Muscle of arm (tissue), 14 donors: ENCODE measurements around the gene SNW1. TPM values are rescaled to one million over a fixed set of nuclear protein-coding genes. Genes with fewer than 3 reads are reported as not detected.
"Not testable (repeated sequence)": the region's sequence is repeated elsewhere in the genome, so short reads cannot be mapped to it uniquely, and the experiment has no call there.

ENCODE experiments used
- DNase-seq: peaks from one replicate; pipeline ENCODE4 v3.0.0-alpha.2; 2013
- long read RNA-seq, 11 donors: transcript quantifications; one replicate each; lab custom pipeline, GENCODE V29; 2026
- polyA plus RNA-seq, 12 donors: library from polyadenylated mRNA; unstranded; fragments of 120-200 nt; gene quantifications; one replicate each; pipeline ENCODE4 v1.2.1, GENCODE V29; 2013; ENCODE audit not compliant: insufficient read length in 12 of 12

The SNW1 gene
- 10 to 100 TPM in 11 of 12 donors, not detected in 1; 47.4 to 78.5 (median 53.7) TPM for polyA plus RNA-seq
- long read RNA-seq, donor 1, partial matches to known transcripts: 22 of 27 reads
- long read RNA-seq, donor 1, other reads (novel, unspliced or antisense): 0 of 27 reads
- long read RNA-seq, donor 2, transcript SNW1-201 (14 exons, 2,163 nt): major isoform, 12 of 25 reads
- long read RNA-seq, donor 2, partial matches to known transcripts: 9 of 25 reads
- long read RNA-seq, donor 2, other reads (novel, unspliced or antisense): 0 of 25 reads
- long read RNA-seq, donor 3, partial matches to known transcripts: 0 of 3 reads
- long read RNA-seq, donor 3, other reads (novel, unspliced or antisense): 0 of 3 reads
- long read RNA-seq, donor 4, partial matches to known transcripts: 0 of 2 reads
- long read RNA-seq, donor 4, other reads (novel, unspliced or antisense): 0 of 2 reads
- long read RNA-seq, donor 5, transcript SNW1-201 (14 exons, 2,163 nt): major isoform, 9 of 31 reads
- long read RNA-seq, donor 5, partial matches to known transcripts: 19 of 31 reads
- long read RNA-seq, donor 5, other reads (novel, unspliced or antisense): 0 of 31 reads
- long read RNA-seq, donor 6, partial matches to known transcripts: 0 of 5 reads
- long read RNA-seq, donor 6, other reads (novel, unspliced or antisense): 0 of 5 reads
- long read RNA-seq, donor 7, partial matches to known transcripts: 5 of 13 reads
- long read RNA-seq, donor 7, other reads (novel, unspliced or antisense): 0 of 13 reads
- long read RNA-seq, donor 8, transcript SNW1-201 (14 exons, 2,163 nt): major isoform, 8 of 29 reads
- long read RNA-seq, donor 8, partial matches to known transcripts: 18 of 29 reads
- long read RNA-seq, donor 8, other reads (novel, unspliced or antisense): 0 of 29 reads
- long read RNA-seq, donor 9, partial matches to known transcripts: 0 of 3 reads
- long read RNA-seq, donor 9, other reads (novel, unspliced or antisense): 0 of 3 reads
- long read RNA-seq, donor 10, transcript SNW1-201 (14 exons, 2,163 nt): major isoform, 14 of 23 reads
- long read RNA-seq, donor 10, partial matches to known transcripts: 7 of 23 reads
- long read RNA-seq, donor 10, other reads (novel, unspliced or antisense): 0 of 23 reads
- long read RNA-seq, donor 11, partial matches to known transcripts: 12 of 18 reads
- long read RNA-seq, donor 11, other reads (novel, unspliced or antisense): 0 of 18 reads

DNA sequence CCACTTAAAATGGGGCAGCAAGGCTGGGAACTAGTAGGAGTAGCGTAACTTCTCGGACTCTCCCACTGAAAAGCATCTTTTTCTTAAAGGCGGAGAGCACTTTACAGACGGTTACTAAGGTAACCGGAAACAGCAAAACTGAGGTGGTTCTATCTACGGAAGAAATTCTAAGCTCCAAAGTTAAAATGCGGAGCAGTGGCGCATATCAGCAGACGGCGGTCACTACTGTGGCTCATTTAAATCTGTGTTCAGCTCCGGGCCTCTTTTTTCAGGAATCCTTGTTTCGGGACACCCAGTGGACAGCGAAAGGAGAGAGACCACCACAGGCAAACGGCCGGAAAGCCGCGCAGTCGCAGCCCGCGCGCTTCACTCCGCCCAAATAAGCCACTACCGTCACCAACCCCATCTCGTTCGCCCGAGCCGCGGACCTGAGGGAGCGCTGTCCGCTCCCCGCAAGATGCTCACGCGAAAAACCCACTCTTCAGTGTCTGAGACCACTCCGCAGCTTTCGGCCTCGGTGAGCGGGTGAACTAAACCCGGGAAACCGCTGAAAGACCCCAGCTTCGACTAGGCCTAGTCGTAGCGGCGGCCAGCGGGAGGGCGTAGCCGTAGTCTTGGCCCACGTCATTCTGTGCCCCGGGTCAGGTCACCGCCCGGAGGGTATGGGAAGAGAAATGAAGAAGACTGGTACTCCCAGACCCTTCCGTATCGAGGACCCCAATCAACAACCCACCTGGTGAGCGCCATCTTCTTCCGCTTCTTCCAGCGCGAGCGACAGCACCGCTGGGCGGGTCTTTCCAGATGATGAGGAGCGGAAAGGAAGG is at the start of gene SNW1:
TSS of gene SNW1 (minus strand) at position 776 of the 824 bp plus-strand sequence. CDS start at position 747, 29 bp downstream.
- peak; percentile 97 for DNase-seq

DNA sequence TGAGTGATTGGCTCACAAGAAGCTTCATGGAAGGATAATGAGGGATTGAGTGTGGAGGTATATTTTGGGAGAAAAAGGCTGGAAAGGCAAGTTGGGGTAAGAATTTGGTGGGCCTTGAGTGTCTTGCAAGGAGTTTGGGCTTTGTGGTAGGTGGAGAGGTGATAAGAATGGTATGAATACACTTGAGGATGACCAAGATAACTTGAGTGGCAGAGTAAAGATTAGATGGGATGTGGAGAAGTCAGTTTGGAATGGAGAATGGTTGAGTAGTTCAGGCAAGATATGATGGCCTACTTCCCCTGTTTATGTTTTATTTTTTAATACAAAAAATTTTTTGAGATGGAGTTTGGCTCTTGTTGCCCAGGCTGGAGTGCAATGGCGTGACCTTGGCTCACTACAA is 48.1 kb upstream of the SNW1 start:
- no peak for DNase-seq

DNA sequence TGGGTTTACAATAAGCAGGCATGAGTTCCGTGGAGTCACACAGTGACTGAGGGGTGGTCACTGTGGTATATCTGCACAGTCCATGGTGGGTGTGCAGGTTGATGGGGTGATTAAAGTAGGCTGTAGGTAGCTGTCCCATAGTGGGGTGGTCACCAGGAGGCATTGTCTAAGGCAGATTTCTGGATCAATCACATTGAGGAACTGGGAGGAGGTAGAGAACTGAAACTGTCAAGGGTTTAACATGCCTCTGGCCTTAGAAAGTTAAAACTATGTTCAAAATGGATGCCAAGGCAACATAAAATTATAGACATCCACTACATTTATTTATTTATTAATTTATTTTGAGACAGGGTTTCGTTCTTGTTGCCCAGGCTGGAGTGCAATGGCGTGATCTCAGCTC is 47.3 kb upstream of the SNW1 start:
- no peak for DNase-seq

DNA sequence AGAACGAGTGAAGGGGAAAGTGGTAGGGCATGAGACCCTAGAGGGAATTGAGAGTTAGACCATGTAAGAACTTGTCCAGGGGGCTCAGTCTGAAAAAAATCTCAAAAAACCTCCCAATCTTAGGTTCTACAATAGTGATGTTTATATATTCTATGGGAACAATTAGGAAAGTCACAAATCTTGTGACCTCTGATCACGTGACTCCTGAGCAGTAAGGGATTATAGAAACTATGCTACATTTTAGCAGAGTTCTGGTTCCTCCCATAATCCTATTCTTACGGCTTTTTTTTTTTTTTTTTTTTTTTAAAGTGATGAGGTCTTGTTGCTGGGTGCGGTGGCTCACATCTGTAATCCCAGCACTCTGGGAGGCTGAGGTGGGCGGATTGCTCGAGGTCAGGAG is 44.8 kb upstream of the SNW1 start:
- no peak for DNase-seq

DNA sequence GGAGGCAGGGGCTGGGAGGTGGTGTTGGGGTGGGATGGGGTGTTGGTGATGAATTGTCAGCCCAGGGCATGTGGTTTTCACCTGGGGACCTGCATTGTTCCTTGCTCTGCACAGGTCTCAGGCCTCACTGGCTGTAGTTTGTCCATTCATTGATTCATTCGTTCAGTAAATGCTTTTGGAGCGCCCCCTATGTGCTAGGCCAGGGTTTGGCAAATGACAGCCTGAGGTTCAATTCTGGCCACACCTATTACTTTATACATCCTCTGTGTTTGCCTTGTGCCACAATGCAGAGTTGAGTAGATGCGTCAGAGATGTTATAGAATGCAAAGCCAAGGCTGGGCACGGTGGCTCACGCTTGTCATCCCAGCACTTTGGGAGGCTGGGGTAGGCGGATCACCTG is 43.6 kb upstream of the SNW1 start:
- no peak for DNase-seq

DNA sequence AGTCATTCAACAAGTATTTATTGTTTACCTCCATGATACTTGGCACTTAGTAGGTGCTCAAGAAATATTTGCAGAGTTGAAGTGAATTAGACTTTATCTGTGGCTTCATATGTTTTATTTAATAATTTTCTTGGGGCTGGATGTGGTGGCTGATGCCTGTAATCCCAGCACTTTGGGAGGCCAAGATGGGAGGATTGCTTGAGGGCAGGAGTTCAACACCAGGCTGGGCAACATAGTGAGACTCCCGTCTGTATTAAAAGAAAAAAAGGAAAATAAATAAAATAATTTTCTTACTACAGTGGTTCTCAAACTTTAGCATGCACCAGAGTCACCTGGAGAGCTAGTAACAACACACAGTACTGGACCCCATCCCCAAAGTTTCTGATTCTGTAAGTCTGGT is 39.9 kb upstream of the SNW1 start:
- no peak for DNase-seq

DNA sequence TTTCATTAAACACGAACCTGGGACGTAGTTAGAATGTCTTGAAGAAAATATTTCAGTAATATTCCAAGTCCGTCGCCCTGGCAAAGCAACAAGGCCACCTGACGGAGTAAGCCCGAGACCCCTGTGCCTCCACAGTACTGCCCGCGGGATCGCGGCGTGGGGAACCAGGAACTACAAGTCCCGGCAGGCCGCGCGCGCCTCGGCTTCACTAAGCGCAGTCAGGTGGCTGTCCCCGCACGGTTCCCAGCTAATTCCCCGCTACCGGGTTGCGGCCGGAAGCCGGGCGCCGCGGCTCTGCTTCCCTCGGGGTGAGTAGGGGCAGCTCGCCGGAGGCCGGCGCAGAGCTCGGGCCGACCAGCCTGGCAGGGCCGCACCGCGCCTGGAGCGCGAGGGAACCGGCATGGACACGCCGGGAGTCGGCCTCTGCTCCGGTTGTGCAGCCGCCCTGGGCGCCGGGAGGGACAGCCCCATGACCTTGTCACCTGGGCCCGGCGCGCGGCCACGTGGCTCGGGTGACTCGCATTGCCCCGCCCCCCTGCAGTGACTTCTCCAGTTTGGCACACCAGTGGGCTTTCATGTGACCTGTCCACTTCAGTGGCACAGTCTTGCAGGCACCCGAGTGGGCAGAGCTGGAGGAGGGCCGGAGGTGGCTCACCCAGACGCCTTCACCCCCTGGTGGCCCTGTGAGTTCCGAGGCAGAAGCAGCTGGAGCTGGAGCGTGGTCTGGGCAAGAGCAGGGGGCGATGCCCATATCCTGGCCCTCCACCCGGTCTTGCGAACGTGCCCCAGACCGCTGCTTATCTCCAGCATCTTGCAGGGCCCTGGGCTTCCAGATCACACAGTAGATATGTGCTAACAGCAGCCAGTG is 39.1 kb upstream of the SNW1 start, which contains the start of gene ADCK1:
TSS of gene ADCK1 (plus strand) at position 247 of the 868 bp plus-strand sequence. CDS start 18,870 bp downstream, outside the sequence.
- DNase-seq: peak; percentile 74

DNA sequence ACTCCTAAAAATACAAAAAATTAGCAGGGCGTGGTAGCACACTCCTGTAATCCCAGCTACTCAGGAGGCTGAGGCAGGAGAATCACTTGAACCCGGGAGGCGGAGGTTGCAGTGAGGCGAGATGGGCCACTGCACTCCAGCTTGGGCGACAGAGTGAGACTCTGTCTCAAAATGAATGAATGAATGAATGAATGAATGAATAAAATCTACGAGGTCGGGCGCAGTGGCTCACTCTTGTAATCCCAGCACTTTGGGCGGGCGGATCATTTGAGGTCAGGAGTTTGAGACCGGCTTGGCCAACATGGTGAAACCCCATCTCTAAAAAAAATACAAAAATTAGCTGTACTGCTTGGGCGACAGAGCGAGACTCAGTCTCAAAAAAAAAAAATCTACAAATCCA is 38.5 kb upstream of the SNW1 start:
- DNase-seq: not testable (repeated sequence)

DNA sequence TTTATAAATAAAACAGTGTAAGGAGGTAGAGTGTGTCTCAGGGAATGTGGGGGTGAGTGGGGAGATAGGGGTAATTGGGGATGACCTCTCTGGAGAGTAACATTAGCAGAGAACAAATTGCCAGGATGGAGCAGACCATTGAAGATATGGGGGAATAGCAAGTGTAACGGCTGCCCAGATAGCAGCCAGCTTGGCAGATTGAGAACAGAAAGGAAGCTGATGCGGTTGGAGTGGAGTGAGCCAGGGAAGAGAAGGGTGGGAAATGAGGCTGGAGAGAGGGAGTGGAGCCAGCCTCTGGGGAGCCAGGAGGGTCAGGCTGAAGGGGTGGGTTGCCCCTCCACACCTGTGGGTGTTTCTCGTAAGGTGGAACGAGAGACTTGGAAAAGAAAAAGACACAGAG is 33.4 kb upstream of the SNW1 start:
- no peak for DNase-seq

DNA sequence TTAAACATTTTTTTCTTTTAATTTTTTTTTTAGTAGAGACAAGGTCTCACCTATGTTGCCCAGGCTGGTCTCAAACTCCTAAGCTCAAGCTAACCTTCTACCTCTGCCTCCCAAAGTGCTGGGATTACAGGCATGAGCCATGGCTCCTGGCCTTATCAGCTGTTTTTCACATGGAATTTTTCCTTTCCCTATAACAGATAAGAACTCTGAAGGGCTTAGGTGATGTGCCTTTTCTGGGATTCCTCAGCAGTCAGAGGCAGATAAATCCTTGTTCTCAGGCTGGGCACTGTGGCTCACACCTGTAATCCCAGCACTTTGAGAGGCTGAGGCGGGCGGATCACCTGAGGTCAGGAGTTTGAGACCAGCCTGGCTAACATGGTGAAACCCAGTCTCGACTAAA is 32.3 kb upstream of the SNW1 start:
- DNase-seq: not testable (repeated sequence)

DNA sequence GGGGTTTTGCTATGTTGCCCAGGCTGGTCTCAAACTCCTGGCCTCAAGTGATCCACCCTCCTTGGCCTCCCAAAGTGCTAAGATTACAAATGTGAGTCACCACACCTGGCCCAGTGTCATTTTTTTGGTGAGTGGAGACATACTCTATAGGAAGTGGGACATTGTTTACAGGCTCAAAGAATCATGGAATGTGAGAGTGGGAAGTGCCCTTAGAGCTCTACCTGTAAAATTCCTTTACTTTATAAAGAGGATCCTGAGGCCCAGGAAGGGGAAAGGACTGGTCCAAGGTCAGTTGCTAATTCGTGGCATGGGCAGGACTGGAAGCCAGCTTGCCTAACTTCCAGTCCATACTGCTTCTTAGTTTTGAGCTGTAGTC is 30.3 kb upstream of the SNW1 start:
- DNase-seq: no peak

DNA sequence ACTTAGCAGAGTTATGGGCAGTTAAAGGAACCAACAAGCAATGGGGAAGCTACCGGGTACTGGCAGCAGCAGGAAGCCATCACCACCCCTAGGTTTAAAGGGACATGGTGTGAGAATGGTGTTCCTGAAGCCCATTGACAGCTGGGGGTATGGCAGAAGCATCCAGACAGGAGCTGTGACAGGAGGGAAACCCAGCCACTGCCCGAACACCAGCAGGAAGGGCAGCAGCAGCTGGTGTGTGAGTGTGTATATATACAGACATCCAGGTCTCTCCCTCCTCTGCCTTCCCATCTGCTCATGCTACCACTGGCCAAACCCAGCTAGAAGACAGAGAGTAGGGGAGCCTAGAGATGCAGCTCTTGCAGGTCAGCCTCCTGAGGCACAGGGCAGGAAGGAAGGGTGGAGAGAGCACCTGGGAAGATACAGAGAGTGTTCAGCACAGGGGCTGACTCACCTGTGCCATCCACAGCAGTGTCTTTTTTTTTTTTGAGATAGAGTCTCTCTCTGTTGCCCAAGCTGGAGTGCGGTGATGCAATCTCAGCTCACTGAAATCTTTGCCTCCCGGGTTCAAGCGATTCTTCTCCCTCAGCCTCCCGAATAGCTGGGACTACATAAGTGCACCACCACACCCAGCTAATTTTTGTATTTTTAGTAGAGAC is 29.7 kb upstream of the SNW1 start:
- DNase-seq: no peak

DNA sequence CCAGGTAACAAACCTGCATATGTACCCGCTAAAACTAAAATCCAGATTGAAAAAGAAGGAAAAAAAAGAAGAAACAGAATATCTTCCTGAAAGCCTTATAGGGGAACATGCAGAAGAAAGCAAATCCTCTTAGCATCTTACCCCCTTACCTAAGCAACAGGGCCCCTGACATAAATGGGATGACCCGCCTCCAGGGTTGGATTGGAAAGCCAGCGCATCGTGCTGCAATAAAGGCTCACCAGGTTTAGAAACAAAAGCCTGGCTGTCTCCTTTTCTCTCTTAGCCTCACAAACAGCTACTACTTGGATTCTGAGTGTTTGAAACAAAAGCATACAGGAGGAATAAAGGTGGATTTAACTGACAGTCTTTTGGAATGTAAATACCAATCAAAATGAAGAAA is 25.2 kb upstream of the SNW1 start:
- DNase-seq: no peak

DNA sequence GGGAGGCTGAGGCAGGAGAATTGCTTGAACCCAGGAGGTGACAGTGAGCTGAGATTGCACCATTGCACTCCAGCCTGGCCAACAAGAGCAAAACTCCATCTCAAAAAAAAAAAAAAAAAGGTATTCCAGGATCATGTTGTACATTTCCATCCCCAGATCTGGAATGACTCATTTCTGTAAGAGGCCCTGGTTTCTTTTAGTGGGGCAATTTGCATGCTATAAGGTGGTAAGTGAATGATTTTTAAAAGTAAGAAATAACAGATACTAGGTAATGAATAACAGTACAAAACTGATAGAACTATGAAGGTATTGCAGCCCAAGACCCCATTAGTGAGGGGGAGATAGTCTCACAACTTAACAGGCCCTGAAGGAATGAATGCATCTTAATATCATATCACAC is 21.2 kb upstream of the SNW1 start:
- no peak for DNase-seq

DNA sequence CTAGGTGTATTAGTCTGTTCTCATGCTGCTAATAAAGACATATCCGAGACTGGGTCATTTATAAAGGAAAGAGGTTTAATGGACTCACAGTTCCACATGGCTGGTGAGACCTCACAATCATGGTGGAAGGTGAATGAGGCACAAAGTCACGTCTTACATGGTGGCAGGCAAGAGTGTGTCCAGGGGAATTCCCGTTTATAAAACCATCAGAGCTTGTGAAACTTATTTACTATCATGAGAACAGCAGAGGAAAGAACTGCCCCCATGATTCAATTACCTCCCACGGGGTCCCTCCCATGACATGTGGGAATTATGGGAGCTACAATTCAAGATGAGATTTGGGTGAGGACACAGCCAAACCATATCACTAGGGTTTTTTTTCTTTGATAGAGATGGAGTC is 13.0 kb upstream of the SNW1 start:
- DNase-seq: not testable (repeated sequence)

DNA sequence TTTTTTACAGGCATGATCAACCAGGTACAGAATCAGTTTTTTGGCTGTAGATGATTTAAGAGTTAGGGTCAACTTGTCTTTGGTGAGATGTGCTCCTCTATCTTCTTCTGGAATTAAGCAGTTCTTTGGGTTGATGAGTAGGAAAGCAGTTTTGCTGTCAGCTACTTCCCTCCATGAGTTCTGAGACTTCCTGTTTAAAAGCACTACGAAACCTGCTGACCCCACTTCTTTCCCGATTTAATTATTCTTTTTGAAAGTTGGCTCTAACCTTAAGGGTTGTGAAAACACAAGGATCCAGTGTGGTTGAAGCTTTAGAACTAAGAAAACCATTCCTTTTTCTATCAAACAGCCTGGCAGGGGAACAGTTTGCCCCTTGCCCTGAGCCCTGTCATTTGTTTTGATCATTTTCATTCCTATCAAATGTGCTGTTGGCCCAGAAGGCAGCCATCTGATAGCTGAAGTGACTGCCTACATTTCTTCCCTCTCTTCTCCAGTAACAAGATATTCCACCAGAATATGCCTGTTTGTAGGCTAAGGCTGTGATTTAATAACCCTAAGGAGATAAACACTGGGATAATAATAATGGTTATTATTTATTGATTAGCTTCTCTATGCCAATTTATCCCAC is 7.6 kb upstream of the SNW1 start:
- DNase-seq: not testable (repeated sequence)

DNA sequence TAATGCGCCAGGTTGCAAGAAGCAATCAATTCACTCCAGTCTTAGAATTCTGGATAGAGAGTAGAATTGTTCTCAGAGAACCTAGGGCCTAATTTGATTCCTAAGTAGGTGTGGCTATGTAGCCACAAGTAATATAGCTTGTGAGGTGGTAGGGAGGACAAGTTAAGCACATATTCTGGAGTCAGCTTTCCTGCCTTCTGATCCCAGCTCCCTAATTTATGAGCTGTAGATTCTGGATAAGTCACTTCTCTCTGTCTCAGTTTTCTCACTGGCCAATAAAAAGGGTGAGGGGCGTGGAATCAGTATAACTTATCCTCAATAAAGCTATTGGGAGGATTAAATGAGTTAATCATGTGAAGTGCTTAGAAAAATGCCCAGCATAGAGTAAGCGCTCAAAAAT is 3.0 kb upstream of the SNW1 start:
- DNase-seq: no peak

DNA sequence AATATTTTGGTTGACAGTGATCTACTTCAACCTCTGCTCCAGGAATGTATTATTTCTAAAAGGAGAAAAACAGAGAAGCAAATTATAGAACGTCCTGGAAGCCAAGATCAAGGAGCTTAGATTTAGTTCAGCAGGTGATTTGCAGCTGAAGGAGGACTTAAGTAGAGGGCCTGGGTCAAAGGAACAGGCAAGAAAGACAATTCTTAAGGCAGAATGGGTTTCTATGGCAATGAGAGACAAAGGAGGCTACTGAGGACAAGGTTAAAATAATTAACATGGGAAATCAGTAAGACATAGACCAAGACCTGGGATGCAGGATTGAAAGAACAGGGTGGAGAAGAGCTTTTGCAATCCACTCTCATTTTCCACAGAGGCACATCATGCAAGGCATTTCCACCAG is 2.4 kb upstream of the SNW1 start:
- DNase-seq: no peak
